ES-I3 (cell line): ENCODE data around the gene RPL36AL.
A peak's percentile ranks its signal among the peaks of the same experiment; 100 is the strongest.
"Not testable (repeated sequence)": the region's sequence is repeated elsewhere in the genome, so short reads cannot be mapped to it uniquely, and the experiment has no call there.

Experiments used
- H3K36me3 ChIP-seq: 2 replicates; pipeline ENCODE4 v1.6.1; 2013; ENCODE audit warnings: mild to moderate bottlenecking, low read length, control low read depth, moderate library complexity; ENCODE audit not compliant: insufficient read depth
- H3K4me1 ChIP-seq: 2 replicates; pipeline ENCODE4 v1.6.1; 2013; ENCODE audit warnings: mild to moderate bottlenecking, control low read depth, low read length; ENCODE audit not compliant: insufficient read depth
- H3K9ac ChIP-seq: 2 replicates; pipeline ENCODE4 v1.6.1; 2013; ENCODE audit warnings: low read depth, mild to moderate bottlenecking, low read length, moderate library complexity
- H3K9me3 ChIP-seq: 2 replicates; pipeline ENCODE4 v1.6.1; 2013; ENCODE audit warnings: mild to moderate bottlenecking, low read length, moderate library complexity; ENCODE audit not compliant: control insufficient read depth, insufficient read depth

The RPL36AL gene

GRCh38 chr14:49598189-49598484, 22.3 kb downstream of the RPL36AL start:
- Histone ChIP-seq H3K9me3 (no peaks in the 10 kb centered on the region), H3K36me3 (no peaks in the 10 kb centered on the region), H3K4me1 (0 out of 2 replicates have a peak, but pooled peaks cover 4% of the 10 kb centered on the region), H3K9ac (peak overlapping the region; percentile 94)

GRCh38 chr14:49594347-49595091, 25.9 kb downstream of the RPL36AL start:
- no peak overlapping the region for H3K9ac ChIP-seq
- H3K36me3 ChIP-seq, result no peaks in the 10 kb centered on the region
- no peaks in the 10 kb centered on the region for H3K9me3 ChIP-seq
- 0 out of 2 replicates have a peak, but pooled peaks cover 4% of the 10 kb centered on the region for H3K4me1 ChIP-seq

- Histone ChIP-seq H3K9me3 (no peaks in the 10 kb centered on the region), H3K4me1 (0 out of 2 replicates have a peak, but pooled peaks cover 4% of the 10 kb centered on the region), H3K9ac (no peak overlapping the region), H3K36me3 (no peaks in the 10 kb centered on the region)
These were observed 27.4 kb downstream of the RPL36AL start for GRCh38 chr14:49593016-49593415.

GRCh38 chr14:49589387-49589786, 31.0 kb downstream of the RPL36AL start:
- H3K36me3 ChIP-seq, result 0 out of 2 replicates have a peak, but pooled peaks cover 5% of the 10 kb centered on the region

GRCh38 chr14:49586673-49587460, 33.6 kb downstream of the RPL36AL start:
- peak overlapping the region; percentile 24; the same call in 1 of the 2 replicates for H3K9ac ChIP-seq
- H3K9me3 ChIP-seq, result no peaks in the 10 kb centered on the region
- H3K4me1 ChIP-seq, result peaks cover 16% of the 10 kb centered on the region; the same call in 1 of the 2 replicates
- peaks cover 23% of the 10 kb centered on the region for H3K36me3 ChIP-seq

More at GRCh38 chr14:49589387-49589786, 31.0 kb downstream of the RPL36AL start:
- Histone ChIP-seq H3K9me3 (no peaks in the 10 kb centered on the region), H3K9ac (no peak overlapping the region), H3K4me1 (0 out of 2 replicates have a peak, but pooled peaks cover 1% of the 10 kb centered on the region)

- peaks cover 23% of the 10 kb centered on the region for H3K36me3 ChIP-seq
- H3K9ac ChIP-seq, result peak within 1 kb of the TSS; percentile 98
- no peaks in the 10 kb centered on the region for H3K9me3 ChIP-seq
- peaks cover 16% of the 10 kb centered on the region; the same call in 1 of the 2 replicates for H3K4me1 ChIP-seq
These were observed 34.4 kb downstream of the RPL36AL start, which contains the start of gene RPS29 for GRCh38 chr14:49585803-49586672. Gene RPS29 (minus strand): TSS chr14:49586380. CDS start chr14:49586346, 34 bp downstream.

- not testable (repeated sequence) for H3K9me3 ChIP-seq
- Histone ChIP-seq H3K9ac (peak overlapping the region; percentile 98), H3K36me3 (peaks cover 23% of the 10 kb centered on the region), H3K4me1 (peaks cover 16% of the 10 kb centered on the region; the same call in 1 of the 2 replicates)
These were observed 35.3 kb downstream of the RPL36AL start for GRCh38 chr14:49584981-49585640.

- H3K36me3 ChIP-seq, result peaks cover 23% of the 10 kb centered on the region
- peaks cover 16% of the 10 kb centered on the region; the same call in 1 of the 2 replicates for H3K4me1 ChIP-seq
- peak overlapping the region; percentile 98 for H3K9ac ChIP-seq
- no peaks in the 10 kb centered on the region for H3K9me3 ChIP-seq
These were observed 36.4 kb downstream of the RPL36AL start for GRCh38 chr14:49584058-49584457.

- Histone ChIP-seq H3K9ac (peak overlapping the region; percentile 98), H3K9me3 (no peaks in the 10 kb centered on the region), H3K4me1 (peaks cover 16% of the 10 kb centered on the region; the same call in 1 of the 2 replicates), H3K36me3 (peaks cover 23% of the 10 kb centered on the region)
These were observed 36.8 kb downstream of the RPL36AL start for GRCh38 chr14:49583629-49584028.

- no peaks in the 10 kb centered on the region for H3K9me3 ChIP-seq
- peaks cover 28% of the 10 kb centered on the region for H3K36me3 ChIP-seq
- peaks cover 16% of the 10 kb centered on the region; the same call in 1 of the 2 replicates for H3K4me1 ChIP-seq
- H3K9ac ChIP-seq, result no peak overlapping the region
These were observed 38.1 kb downstream of the RPL36AL start for GRCh38 chr14:49582113-49582977.

- H3K36me3 ChIP-seq, result peaks cover 33% of the 10 kb centered on the region
- H3K9ac ChIP-seq, result no peak overlapping the region
- H3K4me1 ChIP-seq, result peaks cover 16% of the 10 kb centered on the region; the same call in 1 of the 2 replicates
- H3K9me3 ChIP-seq, result no peaks in the 10 kb centered on the region
These were observed 39.0 kb downstream of the RPL36AL start for GRCh38 chr14:49581209-49582112.

- no peak overlapping the region for H3K9ac ChIP-seq
- H3K4me1 ChIP-seq, result peaks cover 16% of the 10 kb centered on the region; the same call in 1 of the 2 replicates
- H3K36me3 ChIP-seq, result peaks cover 37% of the 10 kb centered on the region
- H3K9me3 ChIP-seq, result no peaks in the 10 kb centered on the region
These were observed 40.6 kb downstream of the RPL36AL start for GRCh38 chr14:49579841-49580240.
